ENCODE measurements around the gene DEXI. TPM values are rescaled to one million over a fixed set of nuclear protein-coding genes. Genes with fewer than 3 reads are reported as not detected.

DEXI gene
- total and polyA plus RNA-seq, 7 experiments from 2014 or later = 13.2 to 83.5 (median 38.0) TPM

DNA sequence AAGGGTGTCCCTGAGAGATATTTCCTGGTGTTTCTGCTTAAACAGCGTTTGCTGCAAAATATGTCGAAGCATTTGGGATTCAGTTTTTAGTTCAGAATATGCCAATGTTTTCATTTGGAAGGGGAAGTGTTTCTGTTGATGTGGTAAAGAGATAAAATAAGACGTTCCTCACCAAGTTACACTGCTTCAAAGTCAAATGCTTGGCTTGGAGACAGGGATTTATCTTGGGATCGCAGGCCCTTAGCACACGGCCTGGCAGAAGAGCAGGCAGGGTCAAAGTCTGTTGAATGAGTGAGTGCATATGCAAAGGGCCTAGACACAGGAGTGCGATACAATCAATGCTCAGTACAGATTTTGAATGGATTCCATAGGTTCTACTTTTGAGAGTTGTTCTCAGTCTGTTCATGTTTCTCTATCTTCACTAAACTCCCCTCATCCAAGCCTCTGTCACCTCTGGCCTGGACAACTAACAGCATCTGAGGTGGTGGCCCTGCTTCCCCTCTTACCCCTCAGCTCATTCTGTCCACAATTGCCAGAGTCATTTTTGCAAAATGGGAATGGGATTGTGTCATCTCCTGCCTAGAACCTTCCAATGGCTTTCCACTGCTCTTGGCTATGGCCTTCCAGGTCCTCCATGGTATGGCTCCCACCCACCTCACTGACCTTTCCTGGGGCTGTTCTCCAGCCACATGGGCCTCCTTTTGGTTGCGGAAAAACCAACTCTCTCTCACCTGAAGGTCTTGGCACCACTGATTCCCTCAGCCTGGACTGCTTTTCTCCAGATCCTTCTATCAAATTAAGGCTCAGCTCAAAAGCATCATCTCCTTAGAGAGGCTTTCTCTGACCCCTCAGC lies 3.2 kb downstream of the DEXI start:
- no peak overlapping the region for H3K27ac ChIP-seq (ENCODE audit: low read depth, low read length)
- no peaks in the 10 kb centered on the region for H3K9me3 ChIP-seq (ENCODE audit: control insufficient read depth in 2 of 3, low read length in 3 of 3)
- peak overlapping the region; percentile 2 to 85 (median 47) for H3K27ac Mint-ChIP-seq
- H3K27me3 ChIP-seq (ENCODE audit: control insufficient read depth in 2 of 2, insufficient read depth in 2 of 2, low read length in 2 of 2) = no peaks in the 10 kb centered on the region
- DNase-seq = no peak
- H3K36me3 ChIP-seq (ENCODE audit: control insufficient read depth in 2 of 3, insufficient read depth in 3 of 3, low read length in 3 of 3) = peaks cover 0 to 7% (median 0%) of the 10 kb centered on the region in 3 experiments
- ChIA-PET CTCF (no interaction called here), POLR2A (interaction anchor here (1.3 kb wide), 1 partner anchor 11 kb away, joined by 4 read pairs; no protein-coding TSS in a partner anchor)
- H3K4me1 Mint-ChIP-seq = peaks cover 55 to 92% (median 81%) of the 10 kb centered on the region in 7 donors
- H3K4me3 Mint-ChIP-seq = peak overlapping the region; percentile 86 to 96 (median 93)
- peaks cover 60 to 69% of the 10 kb centered on the region in 2 donors for H3K4me1 ChIP-seq (ENCODE audit: control insufficient read depth in 2 of 2, insufficient read depth in 2 of 2, low read length in 2 of 2)
- no peak for ATAC-seq
- peaks cover 0 to 18% (median 0%) of the 10 kb centered on the region in 5 donors for H3K36me3 Mint-ChIP-seq
- H3K4me3 ChIP-seq (ENCODE audit: low read length) = no peak overlapping the region
- no peaks in the 10 kb centered on the region for H3K27me3 Mint-ChIP-seq
- H3K9me3 Mint-ChIP-seq = no peaks in the 10 kb centered on the region
- intact Hi-C loops (cut with micrococcal nuclease) = no loop called here

DNA sequence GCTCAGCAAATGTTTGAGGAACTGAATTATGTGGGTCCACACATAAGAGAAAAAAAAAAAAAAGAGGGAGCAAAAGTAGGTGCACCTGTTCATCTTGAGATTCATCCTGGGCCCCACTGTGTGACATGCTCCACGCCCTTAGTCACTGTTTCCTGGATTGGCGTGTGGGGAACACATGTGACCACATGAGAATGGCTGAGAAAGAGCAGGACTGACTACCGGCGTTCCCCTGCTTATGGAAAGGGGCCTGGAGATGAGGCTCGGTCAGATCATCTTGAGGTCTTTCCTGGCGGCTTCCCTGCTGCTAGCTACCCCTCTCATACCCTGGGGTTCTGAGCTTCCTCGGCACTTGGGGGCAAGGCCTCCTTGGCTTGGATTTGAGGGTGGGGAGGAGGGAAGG lies 3.9 kb downstream of the DEXI start:
- intact Hi-C loops (cut with micrococcal nuclease) = no loop called here
- H3K9me3 Mint-ChIP-seq = no peaks in the 10 kb centered on the region
- H3K4me1 Mint-ChIP-seq = peaks cover 62 to 90% (median 81%) of the 10 kb centered on the region in 7 donors
- Histone ChIP-seq H3K36me3 (ENCODE audit: control insufficient read depth in 2 of 3, insufficient read depth in 3 of 3, low read length in 3 of 3) (peaks cover 0 to 14% (median 0%) of the 10 kb centered on the region in 3 experiments), H3K27me3 (ENCODE audit: control insufficient read depth in 2 of 2, insufficient read depth in 2 of 2, low read length in 2 of 2) (no peaks in the 10 kb centered on the region), H3K27ac (ENCODE audit: low read depth, low read length) (no peak overlapping the region), H3K4me1 (ENCODE audit: control insufficient read depth in 2 of 2, insufficient read depth in 2 of 2, low read length in 2 of 2) (peaks cover 59 to 64% of the 10 kb centered on the region in 2 donors), H3K9me3 (ENCODE audit: control insufficient read depth in 2 of 3, low read length in 3 of 3) (no peaks in the 10 kb centered on the region), H3K4me3 (ENCODE audit: low read length) (peak overlapping the region; percentile 25)
- ChIA-PET CTCF (interaction anchor here (1.1 kb wide), 1 partner anchor 19 kb away, joined by 5 read pairs; no protein-coding TSS in a partner anchor), POLR2A (interaction anchor here (1.3 kb wide), 1 partner anchor 12 kb away, joined by 4 read pairs; no protein-coding TSS in a partner anchor)
- no peaks in the 10 kb centered on the region for H3K27me3 Mint-ChIP-seq
- ATAC-seq (no peak), DNase-seq (peak in 1 of 9 donors; percentile 46)
- H3K4me3 Mint-ChIP-seq = peak overlapping the region; percentile 86 to 96 (median 93)
- peak overlapping the region in 8 of 9 donors; percentile 2 to 85 (median 54) for H3K27ac Mint-ChIP-seq
- peaks cover 0 to 18% (median 0%) of the 10 kb centered on the region in 5 donors for H3K36me3 Mint-ChIP-seq

DNA sequence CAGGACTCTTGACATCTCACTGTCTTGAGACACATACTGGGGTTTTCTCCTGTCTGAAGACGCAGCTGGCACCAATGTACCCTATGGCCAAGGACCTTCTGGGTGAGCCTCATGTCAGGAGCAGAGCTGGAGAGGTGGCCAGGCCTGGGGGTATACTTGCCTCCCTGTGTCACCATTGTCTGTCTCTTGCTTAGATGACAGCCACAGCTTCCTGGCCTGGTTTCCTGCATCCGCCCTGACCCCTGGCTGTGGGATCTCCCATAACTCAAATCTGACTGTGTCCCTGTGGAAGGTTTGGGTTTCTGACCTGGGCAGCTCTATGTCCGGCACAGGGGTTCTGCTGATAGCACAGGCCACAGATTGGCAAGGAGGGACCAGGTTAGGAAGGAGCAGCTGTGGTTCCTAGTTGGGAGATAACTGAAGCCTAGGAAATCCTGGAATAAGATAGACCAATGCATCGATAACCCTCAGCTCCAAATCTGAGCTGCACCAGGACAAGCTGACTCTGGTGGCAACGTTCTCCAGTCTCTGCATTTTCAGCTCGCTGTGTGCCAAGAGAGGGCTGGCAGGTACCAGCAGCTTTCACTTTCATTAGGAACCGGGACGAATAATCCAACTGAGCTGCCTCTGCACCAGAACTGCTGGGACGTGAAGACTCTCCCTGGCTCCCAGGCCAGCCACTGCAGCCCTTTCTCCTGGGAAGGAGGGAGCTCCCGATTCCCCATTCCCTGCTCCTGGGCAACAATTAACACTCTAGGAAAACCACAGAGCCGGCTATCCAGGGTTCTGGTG lies 5.0 kb downstream of the DEXI start:
- Histone ChIP-seq H3K9me3 (ENCODE audit: control insufficient read depth in 2 of 3, low read length in 3 of 3) (no peaks in the 10 kb centered on the region), H3K4me1 (ENCODE audit: control insufficient read depth in 2 of 2, insufficient read depth in 2 of 2, low read length in 2 of 2) (peaks cover 52 to 61% of the 10 kb centered on the region in 2 donors), H3K4me3 (ENCODE audit: low read length) (peak overlapping the region; percentile 54), H3K36me3 (ENCODE audit: control insufficient read depth in 2 of 3, insufficient read depth in 3 of 3, low read length in 3 of 3) (peaks cover 0 to 20% (median 0%) of the 10 kb centered on the region in 3 experiments), H3K27me3 (ENCODE audit: control insufficient read depth in 2 of 2, insufficient read depth in 2 of 2, low read length in 2 of 2) (no peaks in the 10 kb centered on the region), H3K27ac (ENCODE audit: low read depth, low read length) (peak overlapping the region; percentile 17)
- ATAC-seq = no peak
- peaks cover 66 to 87% (median 79%) of the 10 kb centered on the region in 7 donors for H3K4me1 Mint-ChIP-seq
- peak overlapping the region in 8 of 9 donors; percentile 2 to 82 (median 68) for H3K27ac Mint-ChIP-seq
- intact Hi-C loops (cut with micrococcal nuclease) = no loop called here
- H3K27me3 Mint-ChIP-seq = no peaks in the 10 kb centered on the region
- ChIA-PET POLR2A (interaction anchor here (1.2 kb wide), 1 partner anchor 11 kb away, joined by 4 read pairs; no protein-coding TSS in a partner anchor), CTCF (interaction anchor here (0.8 to 1.1 kb wide), 2 partner anchors 18 to 103 kb away, joined by 5 read pairs; no protein-coding TSS in a partner anchor)
- H3K4me3 Mint-ChIP-seq = peak overlapping the region; percentile 86 to 96 (median 93)
- H3K9me3 Mint-ChIP-seq = no peaks in the 10 kb centered on the region
- no peak for DNase-seq
- peaks cover 0 to 18% (median 0%) of the 10 kb centered on the region in 5 donors for H3K36me3 Mint-ChIP-seq

DNA sequence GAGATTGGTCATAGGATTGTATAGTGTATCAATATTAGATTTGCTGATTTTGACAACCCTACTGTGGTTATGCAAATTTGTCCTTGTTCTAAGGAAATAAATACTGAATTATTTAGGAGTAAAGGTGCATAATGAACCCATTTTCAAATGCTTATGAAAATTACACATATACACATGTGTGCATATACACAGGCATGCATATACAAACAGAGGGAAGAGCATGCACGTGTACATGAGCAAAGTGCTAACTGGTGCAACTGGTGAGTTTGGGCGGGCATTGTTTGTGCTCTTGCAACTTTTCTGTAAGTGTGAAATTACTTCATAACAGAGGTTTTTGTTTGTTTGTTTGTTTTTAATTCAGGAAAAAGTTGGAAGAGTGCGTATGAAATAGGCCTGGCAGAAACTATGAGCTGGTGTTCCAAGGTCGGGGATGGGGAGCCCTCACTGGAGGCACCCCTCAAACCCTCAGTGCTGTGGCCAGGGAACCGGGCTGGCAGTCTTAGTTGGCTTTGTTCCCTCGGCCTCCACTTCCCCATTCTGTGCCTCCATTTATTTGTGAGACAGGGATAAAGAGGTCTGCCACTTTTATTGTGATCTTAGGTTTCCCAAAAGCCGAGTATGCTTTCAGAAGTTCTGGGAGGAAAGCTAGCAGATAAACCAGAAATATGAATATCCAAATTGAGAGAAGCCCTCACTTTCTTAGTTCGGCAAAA lies 5.8 kb downstream of the DEXI start:
- POLR2A ChIA-PET = interaction anchor here (1.2 kb wide), 1 partner anchor 10 kb away, joined by 4 read pairs; no protein-coding TSS in a partner anchor
- H3K27ac Mint-ChIP-seq = peak overlapping the region in 4 of 9 donors; percentile 21 to 56 (median 34)

DNA sequence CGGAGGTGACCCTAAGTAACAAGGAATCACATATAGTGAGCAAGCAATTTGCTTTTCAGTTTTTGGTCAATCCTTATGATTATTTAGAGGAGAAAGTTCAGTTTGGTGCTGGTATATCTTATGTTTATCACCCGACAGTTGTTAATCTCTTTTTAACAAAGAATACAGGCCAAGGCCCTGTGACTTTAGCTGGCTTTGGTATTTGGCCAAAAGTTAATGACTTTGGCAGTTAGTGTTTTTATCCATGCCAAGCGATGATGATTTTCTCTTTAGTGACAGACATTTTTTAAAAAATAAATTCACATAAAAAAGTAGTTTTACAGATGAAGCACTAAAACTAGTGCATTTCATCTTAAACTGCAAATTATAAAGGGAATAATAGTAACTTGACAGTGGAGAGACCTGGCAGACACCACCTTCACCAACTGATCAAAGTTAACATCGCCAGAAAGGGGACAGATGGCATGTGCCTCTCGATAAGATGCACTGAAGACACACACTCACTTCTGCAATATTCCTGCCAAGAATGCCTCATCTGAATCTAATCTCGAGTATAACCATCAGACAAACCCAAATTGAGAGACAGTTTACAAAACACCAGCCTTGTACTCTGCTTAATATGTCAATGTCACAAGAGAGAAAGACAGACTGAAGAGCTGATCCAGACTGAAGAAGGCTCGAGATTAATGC lies 6.9 kb downstream of the DEXI start:
- Mint-ChIP-seq H3K4me3 (peak overlapping the region in 7 of 10 donors; percentile 2 to 91 (median 30)), H3K36me3 (peaks cover 0 to 15% (median 0%) of the 10 kb centered on the region in 5 donors), H3K4me1 (peaks cover 60 to 80% (median 72%) of the 10 kb centered on the region in 7 donors), H3K27me3 (no peaks in the 10 kb centered on the region), H3K27ac (peak overlapping the region in 1 of 9 donors; percentile 18), H3K9me3 (no peaks in the 10 kb centered on the region)
- no peaks in the 10 kb centered on the region for H3K9me3 ChIP-seq (ENCODE audit: control insufficient read depth in 2 of 3, low read length in 3 of 3)
- no peak overlapping the region for H3K4me3 ChIP-seq (ENCODE audit: low read length)
- ATAC-seq = no peak
- no peak overlapping the region for H3K27ac ChIP-seq (ENCODE audit: low read depth, low read length)
- H3K27me3 ChIP-seq (ENCODE audit: control insufficient read depth in 2 of 2, insufficient read depth in 2 of 2, low read length in 2 of 2) = no peaks in the 10 kb centered on the region
- ChIA-PET CTCF (interaction anchor here (1.0 kb wide), 1 partner anchor 9 kb away, joined by 7 read pairs; no protein-coding TSS in a partner anchor), POLR2A (no interaction called here)
- intact Hi-C loops (cut with micrococcal nuclease) = no loop called here
- peaks cover 42 to 58% of the 10 kb centered on the region in 2 donors for H3K4me1 ChIP-seq (ENCODE audit: control insufficient read depth in 2 of 2, insufficient read depth in 2 of 2, low read length in 2 of 2)
- no peak for DNase-seq
- peaks cover 0 to 27% (median 0%) of the 10 kb centered on the region in 3 experiments for H3K36me3 ChIP-seq (ENCODE audit: control insufficient read depth in 2 of 3, insufficient read depth in 3 of 3, low read length in 3 of 3)

More for the DNA sequence above, 5.8 kb downstream of the DEXI start:
- no peaks in the 10 kb centered on the region for H3K9me3 Mint-ChIP-seq
- no peaks in the 10 kb centered on the region for H3K27me3 Mint-ChIP-seq
- peaks cover 52 to 61% of the 10 kb centered on the region in 2 donors for H3K4me1 ChIP-seq (ENCODE audit: control insufficient read depth in 2 of 2, insufficient read depth in 2 of 2, low read length in 2 of 2)
- H3K27me3 ChIP-seq (ENCODE audit: control insufficient read depth in 2 of 2, insufficient read depth in 2 of 2, low read length in 2 of 2) = no peaks in the 10 kb centered on the region
- intact Hi-C loops (cut with micrococcal nuclease) = no loop called here
- CTCF ChIA-PET = interaction anchor here (1.0 kb wide), 1 partner anchor 10 kb away, joined by 7 read pairs; no protein-coding TSS in a partner anchor
- no peak overlapping the region for H3K27ac ChIP-seq (ENCODE audit: low read depth, low read length)
- ATAC-seq (no peak), DNase-seq (no peak)
- H3K4me3 ChIP-seq (ENCODE audit: low read length) = no peak overlapping the region
- H3K4me1 Mint-ChIP-seq = peaks cover 66 to 88% (median 79%) of the 10 kb centered on the region in 7 donors
- H3K9me3 ChIP-seq (ENCODE audit: control insufficient read depth in 2 of 3, low read length in 3 of 3) = no peaks in the 10 kb centered on the region
- peaks cover 0 to 20% (median 0%) of the 10 kb centered on the region in 3 experiments for H3K36me3 ChIP-seq (ENCODE audit: control insufficient read depth in 2 of 3, insufficient read depth in 3 of 3, low read length in 3 of 3)
- peaks cover 0 to 18% (median 0%) of the 10 kb centered on the region in 5 donors for H3K36me3 Mint-ChIP-seq
- H3K4me3 Mint-ChIP-seq = peak overlapping the region in 9 of 10 donors; percentile 51 to 96 (median 93)

Data from naive thymus-derived CD4-positive, alpha-beta T cell (primary cell).